Endothelial cell (in vitro differentiated cells): ENCODE results near the gene BOC. TPM values are rescaled to one million over a fixed set of nuclear protein-coding genes. Genes with fewer than 3 reads are reported as not detected.

ENCODE experiments used
- DNase-seq: peaks from one replicate; pipeline ENCODE4 v3.0.0; 2021; ENCODE audit warnings: low spot score
- H3K27ac Mint-ChIP-seq: one replicate; pipeline ENCODE4 v1.8.0; 2021; ENCODE audit warnings: mixed read lengths, inconsistent platforms; ENCODE audit not compliant: unreplicated experiment
- H3K27me3 Mint-ChIP-seq: one replicate; pipeline ENCODE4 v1.8.0; 2021; ENCODE audit warnings: mild to moderate bottlenecking, moderate library complexity, mixed read lengths, inconsistent platforms; ENCODE audit not compliant: unreplicated experiment
- H3K36me3 Mint-ChIP-seq: one replicate; pipeline ENCODE4 v1.8.0; 2021; ENCODE audit warnings: mild to moderate bottlenecking, low read depth, mixed read lengths, inconsistent platforms; ENCODE audit not compliant: unreplicated experiment
- H3K4me1 Mint-ChIP-seq: one replicate; pipeline ENCODE4 v1.8.0; 2021; ENCODE audit warnings: mild to moderate bottlenecking, mixed read lengths, inconsistent platforms; ENCODE audit not compliant: unreplicated experiment
- H3K4me3 Mint-ChIP-seq: one replicate; pipeline ENCODE4 v1.8.0; 2021; ENCODE audit warnings: mild to moderate bottlenecking, mixed read lengths, inconsistent platforms; ENCODE audit not compliant: unreplicated experiment
- H3K9me3 Mint-ChIP-seq: one replicate; pipeline ENCODE4 v1.8.0; 2021; ENCODE audit warnings: mixed read lengths, inconsistent platforms; ENCODE audit not compliant: unreplicated experiment
- total RNA-seq: library from RNA; stranded (reverse); fragmentation: NEBNext Ultra II Directional; extraction: Animal tissue kit (Norgen Biotek cat#: 25700); gene quantifications from one replicate; pipeline ENCODE4 v1.2.1, GENCODE V29; 2021; ENCODE audit not compliant: unreplicated experiment
- TF ChIP-seq, protein P1 (sequence below): fragments of 200-600 bp; sonication (generic); IDR thresholded peaks from one replicate; pipeline ENCODE4 v1.5.0; 2021; ENCODE audit warnings: antibody characterized with exemption; ENCODE audit not compliant: unreplicated experiment

BOC gene
- total RNA-seq, 1 donor from 2014 or later, result 3.8 TPM

DNA sequence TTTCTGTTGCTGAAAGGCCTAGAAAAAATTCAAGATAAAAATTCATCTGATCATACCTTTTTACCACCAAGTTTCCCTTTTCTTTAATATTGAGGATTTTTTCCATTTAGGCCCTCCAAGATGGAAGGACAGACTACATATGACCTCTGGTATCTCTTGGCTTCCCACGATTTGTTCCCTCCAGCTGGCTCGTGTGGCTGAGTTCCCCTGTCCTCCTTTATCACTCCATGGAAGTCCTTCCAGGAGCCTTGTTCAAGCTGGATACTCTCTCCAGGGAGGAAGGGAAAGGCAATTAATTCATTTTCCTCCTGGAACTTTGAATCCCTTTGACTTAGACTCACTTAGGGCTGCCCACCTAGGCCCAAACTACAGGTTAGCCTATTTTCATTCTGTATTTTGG is 119.4 kb downstream of the BOC start:
- DNase-seq, result no peak
- Mint-ChIP-seq H3K4me1 (peaks cover 24% of the 10 kb centered on the region), H3K36me3 (no peaks in the 10 kb centered on the region), H3K4me3 (no peak overlapping the region), H3K9me3 (no peaks in the 10 kb centered on the region), H3K27me3 (peaks cover 9% of the 10 kb centered on the region), H3K27ac (no peak overlapping the region)
- TF ChIP-seq, protein P1, sequence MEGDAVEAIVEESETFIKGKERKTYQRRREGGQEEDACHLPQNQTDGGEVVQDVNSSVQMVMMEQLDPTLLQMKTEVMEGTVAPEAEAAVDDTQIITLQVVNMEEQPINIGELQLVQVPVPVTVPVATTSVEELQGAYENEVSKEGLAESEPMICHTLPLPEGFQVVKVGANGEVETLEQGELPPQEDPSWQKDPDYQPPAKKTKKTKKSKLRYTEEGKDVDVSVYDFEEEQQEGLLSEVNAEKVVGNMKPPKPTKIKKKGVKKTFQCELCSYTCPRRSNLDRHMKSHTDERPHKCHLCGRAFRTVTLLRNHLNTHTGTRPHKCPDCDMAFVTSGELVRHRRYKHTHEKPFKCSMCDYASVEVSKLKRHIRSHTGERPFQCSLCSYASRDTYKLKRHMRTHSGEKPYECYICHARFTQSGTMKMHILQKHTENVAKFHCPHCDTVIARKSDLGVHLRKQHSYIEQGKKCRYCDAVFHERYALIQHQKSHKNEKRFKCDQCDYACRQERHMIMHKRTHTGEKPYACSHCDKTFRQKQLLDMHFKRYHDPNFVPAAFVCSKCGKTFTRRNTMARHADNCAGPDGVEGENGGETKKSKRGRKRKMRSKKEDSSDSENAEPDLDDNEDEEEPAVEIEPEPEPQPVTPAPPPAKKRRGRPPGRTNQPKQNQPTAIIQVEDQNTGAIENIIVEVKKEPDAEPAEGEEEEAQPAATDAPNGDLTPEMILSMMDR, result no peak

DNA sequence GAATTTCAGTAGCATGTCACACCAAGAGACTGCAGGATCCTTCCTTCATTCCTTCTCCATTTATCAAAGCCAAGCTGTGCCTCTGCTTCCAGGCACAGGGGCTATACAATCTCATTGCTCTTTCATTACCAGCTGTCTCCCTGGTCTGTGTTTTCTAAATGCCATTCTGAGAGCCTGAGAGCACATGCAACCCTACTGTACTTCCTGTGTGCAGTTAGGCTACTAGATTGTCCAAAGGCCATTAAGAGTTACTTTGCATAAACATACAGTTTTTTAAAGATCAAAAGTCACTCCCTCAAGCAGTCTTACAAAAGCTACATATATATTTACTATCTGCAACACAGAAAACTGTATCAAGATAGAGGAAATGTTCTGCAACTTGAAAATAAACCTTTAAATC is 119.8 kb downstream of the BOC start:
- Mint-ChIP-seq H3K4me1 (peaks cover 24% of the 10 kb centered on the region), H3K4me3 (no peak overlapping the region), H3K27me3 (peaks cover 9% of the 10 kb centered on the region), H3K27ac (no peak overlapping the region), H3K36me3 (no peaks in the 10 kb centered on the region), H3K9me3 (no peaks in the 10 kb centered on the region)
- no peak for DNase-seq
- TF ChIP-seq, protein P1, result no peak

Other genes with a start within 250 kb of the BOC start
- 0.18 TPM for gene CD200R1, start 236.5 kb upstream of the BOC start, total RNA-seq
- gene GTPBP8, start 220.6 kb upstream of the BOC start, total RNA-seq, result 19.4 TPM
- gene CFAP44, start 229.9 kb downstream of the BOC start, total RNA-seq, result 1.7 TPM